Osteocyte (in vitro differentiated cells): ENCODE data around the gene SCAPER. TPM values are rescaled to one million over a fixed set of nuclear protein-coding genes. Genes with fewer than 3 reads are reported as not detected.
"Not testable (repeated sequence)": the region's sequence is repeated elsewhere in the genome, so short reads cannot be mapped to it uniquely, and the experiment has no call there.

ENCODE experiments used
- DNase-seq: peaks from one replicate; pipeline ENCODE4 v3.0.0; 2021; ENCODE audit warnings: mixed read lengths; ENCODE audit not compliant: unreplicated experiment; ENCODE audit errors: extremely low spot score
- H3K27ac Mint-ChIP-seq: one replicate; pipeline ENCODE4 v1.8.0; 2021; ENCODE audit warnings: mild to moderate bottlenecking, mixed read lengths; ENCODE audit not compliant: unreplicated experiment
- H3K27me3 Mint-ChIP-seq: one replicate; pipeline ENCODE4 v1.8.0; 2021; ENCODE audit warnings: mixed read lengths; ENCODE audit not compliant: unreplicated experiment
- H3K36me3 Mint-ChIP-seq: one replicate; pipeline ENCODE4 v1.8.0; 2021; ENCODE audit warnings: mixed read lengths; ENCODE audit not compliant: unreplicated experiment
- H3K4me1 Mint-ChIP-seq: one replicate; pipeline ENCODE4 v1.8.0; 2021; ENCODE audit warnings: mixed read lengths; ENCODE audit not compliant: unreplicated experiment
- H3K4me3 Mint-ChIP-seq: one replicate; pipeline ENCODE4 v1.8.0; 2021; ENCODE audit warnings: mild to moderate bottlenecking, moderate library complexity, mixed read lengths; ENCODE audit not compliant: unreplicated experiment
- H3K9me3 Mint-ChIP-seq: one replicate; pipeline ENCODE4 v1.8.0; 2021; ENCODE audit warnings: mixed read lengths; ENCODE audit not compliant: unreplicated experiment
- CTCF ChIP-seq: fragments of 200-600 bp; sonication (generic); IDR thresholded peaks from 2 replicates; pipeline ENCODE4 v1.5.0; 2021; ENCODE audit warnings: antibody characterized with exemption, mild to moderate bottlenecking, moderate library complexity
- total RNA-seq: library from RNA; stranded (reverse); gene quantifications from 2 replicates; pipeline ENCODE4 v1.2.1, GENCODE V29; 2021

The SCAPER gene
- total RNA-seq, 1 donor from 2014 or later: 20.0 TPM

DNA sequence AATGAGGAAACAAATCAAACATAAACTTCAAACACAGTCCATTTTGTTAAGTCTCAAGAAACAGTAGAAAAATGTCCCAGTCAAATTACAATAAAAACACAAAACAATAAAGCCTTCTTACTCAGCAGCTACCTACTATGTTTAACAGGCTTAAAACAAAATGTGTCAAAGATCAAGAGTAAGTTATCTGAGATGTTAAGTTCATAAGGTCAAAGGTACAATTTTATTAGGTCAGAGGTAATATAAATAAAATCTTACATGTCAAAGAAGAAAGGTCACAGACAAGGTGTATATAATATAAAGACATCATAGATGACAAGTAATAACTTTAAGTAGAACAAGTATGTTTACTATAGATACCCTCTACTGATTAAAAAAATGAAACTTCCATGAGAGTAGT, 208.3 kb downstream of the SCAPER start:
- Mint-ChIP-seq H3K9me3 (no peaks in the 10 kb centered on the region), H3K4me1 (no peaks in the 10 kb centered on the region), H3K4me3 (no peak overlapping the region), H3K27me3 (no peaks in the 10 kb centered on the region), H3K27ac (no peak overlapping the region), H3K36me3 (peaks cover 15% of the 10 kb centered on the region)
- DNase-seq: no peak
- no peak for TF ChIP-seq CTCF

DNA sequence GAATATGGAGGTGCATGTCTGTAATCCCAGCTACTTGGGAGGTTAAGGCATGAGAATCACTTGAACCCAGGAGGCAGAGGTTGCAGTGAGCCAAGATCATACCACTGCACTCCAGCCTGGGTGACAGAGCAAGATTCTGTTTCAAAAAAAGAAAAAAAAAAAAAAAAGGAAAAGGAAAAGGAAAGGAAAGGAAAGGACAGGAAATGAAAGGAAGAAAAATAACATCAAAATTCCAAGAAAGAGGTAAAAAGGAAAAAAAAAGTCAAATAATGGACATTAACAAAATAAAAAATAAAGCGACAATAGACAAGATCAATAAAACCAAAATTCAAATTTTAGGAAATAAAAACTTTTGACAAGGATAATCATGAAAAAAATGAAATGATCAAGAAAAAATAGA, 212.6 kb downstream of the SCAPER start:
- H3K4me3 Mint-ChIP-seq, H3K27me3 Mint-ChIP-seq, DNase-seq, H3K4me1 Mint-ChIP-seq, H3K36me3 Mint-ChIP-seq, H3K9me3 Mint-ChIP-seq, H3K27ac Mint-ChIP-seq: not testable (repeated sequence)

GRCh38 chr15:76687592-76687991, 217.5 kb downstream of the SCAPER start:
- not testable (repeated sequence) for H3K36me3 Mint-ChIP-seq, H3K27me3 Mint-ChIP-seq, DNase-seq, H3K4me1 Mint-ChIP-seq, H3K27ac Mint-ChIP-seq, H3K4me3 Mint-ChIP-seq
- peaks cover 14% of the 10 kb centered on the region for H3K9me3 Mint-ChIP-seq

DNA sequence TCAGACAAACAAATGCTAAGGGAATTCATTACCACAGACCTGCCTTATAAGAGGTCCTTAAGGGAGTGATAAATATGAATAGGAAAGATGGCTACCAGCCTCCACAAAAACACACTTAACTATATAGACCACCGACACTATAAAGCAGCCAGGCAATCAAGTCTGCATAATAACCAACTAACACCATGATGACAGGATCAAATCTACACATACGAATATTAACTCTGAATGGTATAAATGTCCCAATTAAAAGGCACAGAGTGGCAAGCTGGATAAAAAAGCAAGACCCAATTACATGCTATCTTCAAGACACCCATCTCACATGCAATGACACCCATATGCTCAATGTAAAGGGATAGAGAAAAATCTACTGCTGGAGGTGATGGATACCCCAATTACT, 221.1 kb downstream of the SCAPER start:
- Mint-ChIP-seq H3K9me3 (peaks cover 17% of the 10 kb centered on the region), H3K4me1 (no peaks in the 10 kb centered on the region), H3K36me3 (peaks cover 5% of the 10 kb centered on the region), H3K27me3 (no peaks in the 10 kb centered on the region), H3K27ac (no peak overlapping the region), H3K4me3 (no peak overlapping the region)
- no peak for DNase-seq
- no peak for TF ChIP-seq CTCF

DNA sequence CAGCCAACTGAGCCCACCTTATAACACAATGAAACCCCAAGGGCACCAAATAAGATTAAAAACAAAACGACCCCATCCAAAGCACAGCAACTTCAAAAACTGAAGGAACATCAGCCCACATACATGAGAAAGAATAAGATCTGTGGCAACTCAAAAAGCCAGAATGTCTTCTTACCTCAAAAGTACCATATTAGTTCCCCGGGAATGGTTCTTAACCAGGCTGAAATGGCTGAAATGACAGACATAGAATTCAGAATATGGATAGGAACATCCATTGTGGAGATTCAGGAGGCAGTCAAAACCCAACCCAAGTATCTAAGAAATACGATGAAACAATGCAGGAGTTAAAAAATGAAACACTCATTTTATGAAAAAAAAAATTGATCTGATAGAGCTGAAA, 222.3 kb downstream of the SCAPER start:
- H3K36me3 Mint-ChIP-seq: peaks cover 4% of the 10 kb centered on the region
- TF ChIP-seq CTCF: no peak
- H3K4me3 Mint-ChIP-seq: no peak overlapping the region
- no peaks in the 10 kb centered on the region for H3K27me3 Mint-ChIP-seq
- peaks cover 17% of the 10 kb centered on the region for H3K9me3 Mint-ChIP-seq
- H3K4me1 Mint-ChIP-seq: no peaks in the 10 kb centered on the region
- H3K27ac Mint-ChIP-seq: no peak overlapping the region
- no peak for DNase-seq

DNA sequence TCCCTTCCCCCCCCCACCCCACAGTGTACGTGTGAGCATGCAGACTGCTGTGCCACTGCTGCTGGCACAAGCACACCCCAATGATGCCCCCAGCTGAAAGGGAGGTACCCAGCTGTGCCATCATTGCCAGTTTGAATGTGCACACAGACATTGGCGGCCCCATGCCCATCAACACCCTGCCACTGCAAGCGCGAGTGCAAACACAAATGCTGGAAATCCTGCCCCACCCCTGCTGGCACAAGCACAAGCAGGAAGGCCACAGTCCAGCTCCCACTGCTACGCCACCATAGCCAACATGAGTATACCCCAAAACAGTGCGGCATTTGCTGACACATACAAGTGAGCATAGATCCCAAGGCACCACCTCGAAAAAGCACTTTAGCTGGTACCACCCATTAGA, 222.9 kb downstream of the SCAPER start:
- no peaks in the 10 kb centered on the region for H3K27me3 Mint-ChIP-seq

More for the DNA sequence above, 222.9 kb downstream of the SCAPER start:
- H3K9me3 Mint-ChIP-seq: peaks cover 17% of the 10 kb centered on the region
- peaks cover 4% of the 10 kb centered on the region for H3K36me3 Mint-ChIP-seq
- H3K27ac Mint-ChIP-seq: no peak overlapping the region
- TF ChIP-seq CTCF: no peak
- H3K4me3 Mint-ChIP-seq: no peak overlapping the region
- H3K4me1 Mint-ChIP-seq: no peaks in the 10 kb centered on the region
- no peak for DNase-seq
